Measurements from ENCODE around the gene RASA4B.
"Not testable (repeated sequence)": the region's sequence is repeated elsewhere in the genome, so short reads cannot be mapped to it uniquely, and the experiment has no call there.

The RASA4B gene

GRCh38 chr7:102455596-102455995 lies 62.0 kb downstream of the RASA4B start:
- DNase-seq (ENCODE audit: low read depth) = no peak
- TF ChIP-seq CTCF (IDR thresholded peaks at IDR 0.05; ENCODE audit: control insufficient read depth, extremely low read depth, insufficient read depth) = no peak
- no peak overlapping the region for H3K4me3 ChIP-seq (ENCODE audit: low read depth, low read length)

- DNase-seq (ENCODE audit: low read depth); H3K4me3 ChIP-seq (ENCODE audit: low read depth, low read length): not testable (repeated sequence)
Observed at GRCh38 chr7:102454932-102455331, 62.6 kb downstream of the RASA4B start.

GRCh38 chr7:102454468-102454867 lies 63.1 kb downstream of the RASA4B start:
- H3K4me3 ChIP-seq (ENCODE audit: low read depth, low read length) = no peak overlapping the region
- TF ChIP-seq CTCF (IDR thresholded peaks at IDR 0.05; ENCODE audit: control insufficient read depth, extremely low read depth, insufficient read depth) = no peak
- no peak for DNase-seq (ENCODE audit: low read depth)

- no peak for TF ChIP-seq CTCF (IDR thresholded peaks at IDR 0.05; ENCODE audit: control insufficient read depth, extremely low read depth, insufficient read depth)
- no peak overlapping the region for H3K4me3 ChIP-seq (ENCODE audit: low read depth, low read length)
- DNase-seq (ENCODE audit: low read depth) = no peak
Observed at GRCh38 chr7:102453319-102453718, 64.3 kb downstream of the RASA4B start.

GRCh38 chr7:102452451-102452850 lies 65.1 kb downstream of the RASA4B start:
- DNase-seq (ENCODE audit: low read depth) = no peak
- no peak overlapping the region for H3K4me3 ChIP-seq (ENCODE audit: low read depth, low read length)
- no peak for TF ChIP-seq CTCF (IDR thresholded peaks at IDR 0.05; ENCODE audit: control insufficient read depth, extremely low read depth, insufficient read depth)

GRCh38 chr7:102451371-102452054 lies 66.1 kb downstream of the RASA4B start:
- H3K4me3 ChIP-seq (ENCODE audit: low read depth, low read length) = no peak overlapping the region
- no peak for DNase-seq (ENCODE audit: low read depth)
- TF ChIP-seq CTCF (IDR thresholded peaks at IDR 0.05; ENCODE audit: control insufficient read depth, extremely low read depth, insufficient read depth) = no peak

- no peak for DNase-seq (ENCODE audit: low read depth)
- no peak overlapping the region for H3K4me3 ChIP-seq (ENCODE audit: low read depth, low read length)
- peak; percentile 29; the same call in 1 of the 2 replicates for TF ChIP-seq CTCF (IDR thresholded peaks at IDR 0.05; ENCODE audit: control insufficient read depth, extremely low read depth, insufficient read depth)
Observed at GRCh38 chr7:102450242-102450641, 67.3 kb downstream of the RASA4B start.
